Prostate gland (tissue), 2 donors: ENCODE results near the gene RPL39L. TPM values are rescaled to one million over a fixed set of nuclear protein-coding genes. Genes with fewer than 3 reads are reported as not detected.

Experiments
- DNase-seq: peaks from one replicate; pipeline ENCODE4 v3.0.0-alpha.2; 2019; ENCODE audit warnings: low spot score
- H3K27ac ChIP-seq, 2 donors: fragments of 200-600 bp; sonication (generic); 2 replicates each; pipeline ENCODE4 v1.5.1; 2017 to 2019
- H3K27me3 ChIP-seq: fragments of 200-600 bp; sonication (generic); replicated peaks from 2 replicates; pipeline ENCODE4 v1.5.1; 2019; ENCODE audit not compliant: insufficient read depth
- H3K36me3 ChIP-seq, 2 donors: fragments of 200-600 bp; sonication (generic); 1 replicate in 1 of 2; 2 replicates in 1 of 2; pipeline versions ENCODE4 v1.5.1 to v1.8.1; 2017 to 2019
- H3K4me1 ChIP-seq: fragments of 200-600 bp; sonication (generic); replicated peaks from 2 replicates; pipeline ENCODE4 v1.5.1; 2019
- H3K4me3 ChIP-seq, 2 donors: fragments of 200-600 bp; sonication (generic); 2 replicates each; pipeline ENCODE4 v1.5.1; 2017 to 2019
- H3K9me3 ChIP-seq: fragments of 200-600 bp; sonication (generic); 2 replicates; pipeline ENCODE4 v1.5.1; 2017
- CTCF ChIP-seq, 4 experiments: fragments of 200-600 bp in 2 of 4; fragments of 450-650 bp in 2 of 4; sonication (generic) in 2 of 4; IDR thresholded peaks; 1 replicate in 3 of 4; 2 replicates in 1 of 4; pipeline ENCODE4 v1.5.1; 2016 to 2019; ENCODE audit warnings: antibody characterized with exemption in 4 of 4, mild to moderate bottlenecking in 2 of 4, moderate library complexity in 2 of 4
- POLR2A ChIP-seq: fragments of 450-650 bp; IDR thresholded peaks from one replicate; pipeline ENCODE4 v1.6.1; 2016; ENCODE audit warnings: antibody characterized with exemption, mild to moderate bottlenecking
- POLR2AphosphoS5 ChIP-seq: sonication (generic); formaldehyde crosslinking; IDR thresholded peaks from one replicate; pipeline ENCODE4 v1.6.1; 2017; ENCODE audit warnings: antibody characterized with exemption
- WGBS: methylation state at CpG from one replicate; pipeline ENCODE4 v1.1.5; 2018; 5-methylcytosine and 5-hydroxymethylcytosine counted together
- intact Hi-C: fragments of 100-400 bp; cut with DNase I; formaldehyde crosslinking; loops from one replicate; pipeline ENCODE4 v1.14.2; 2022
- total RNA-seq, 2 donors: library from RNA; depleted of rRNA; stranded (reverse); fragments of >200 nt; gene quantifications; one replicate each; pipeline ENCODE4 v1.1.0, GENCODE V29; 2016

The RPL39L gene
- total RNA-seq, 2 donors from 2014 or later = 27.5 to 57.9 TPM

GRCh38 chr3:187107989-187108388 is 31.3 kb downstream of the RPL39L start:
- Histone ChIP-seq H3K4me3 (no peak overlapping the region), H3K4me1 (no peaks in the 10 kb centered on the region), H3K27ac (no peak overlapping the region), H3K27me3 (no peaks in the 10 kb centered on the region), H3K9me3 (no peaks in the 10 kb centered on the region), H3K36me3 (no peaks in the 10 kb centered on the region)
- WGBS = 80% methylated on average over 3 of the region's 3 CpGs
- TF ChIP-seq POLR2A (no peak), POLR2AphosphoS5 (no peak), CTCF (IDR thresholded peaks at IDR 0.05) (no peak)
- intact Hi-C loops = no loop called here
- DNase-seq = no peak

DNA sequence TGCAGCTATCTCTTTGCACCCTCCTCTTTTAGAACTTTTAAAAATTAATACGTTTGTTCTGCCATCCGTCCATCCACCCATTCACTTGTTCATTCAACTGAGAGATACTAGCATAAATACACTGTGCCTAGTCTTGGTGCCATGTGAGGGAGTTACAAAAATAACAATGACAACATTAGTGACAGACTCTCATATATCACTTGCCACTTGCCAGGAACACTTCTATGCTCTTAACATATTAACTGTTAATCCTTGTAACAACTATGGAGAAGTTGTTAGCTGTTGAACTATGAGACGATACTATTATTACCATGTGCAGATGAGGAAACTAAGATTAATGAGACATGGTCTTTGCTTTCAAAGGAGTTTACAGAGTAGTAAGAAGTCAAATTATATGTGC is 33.6 kb downstream of the RPL39L start:
- intact Hi-C loops = no loop called here
- WGBS = 86% methylated on average over 3 of the region's 3 CpGs
- H3K9me3 ChIP-seq = no peaks in the 10 kb centered on the region
- no peaks in the 10 kb centered on the region for H3K4me1 ChIP-seq
- no peaks in the 10 kb centered on the region for H3K27me3 ChIP-seq
- no peaks in the 10 kb centered on the region for H3K36me3 ChIP-seq
- DNase-seq = no peak
- H3K4me3 ChIP-seq = no peak overlapping the region
- TF ChIP-seq POLR2A (no peak), CTCF (IDR thresholded peaks at IDR 0.05) (no peak), POLR2AphosphoS5 (no peak)
- H3K27ac ChIP-seq = no peak overlapping the region

DNA sequence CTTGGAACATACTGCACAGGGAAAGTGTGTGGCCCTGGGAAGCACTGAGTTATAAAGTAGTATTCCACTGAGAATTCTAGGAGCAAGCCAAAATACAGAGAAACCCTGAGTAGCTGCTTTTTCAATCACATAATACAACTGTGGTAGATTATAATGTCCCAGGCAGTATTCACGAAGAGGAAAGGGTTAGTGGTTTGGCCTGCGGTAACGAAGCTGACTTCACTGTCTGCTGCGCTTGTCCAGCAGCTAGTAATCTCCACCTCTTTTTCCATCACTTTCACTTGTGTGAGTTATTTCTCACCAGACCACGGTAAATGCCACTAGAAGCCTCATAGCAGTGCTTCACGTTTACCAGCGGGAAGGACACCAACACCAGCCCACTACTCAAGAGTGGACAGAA is 34.4 kb downstream of the RPL39L start:
- no peak for TF ChIP-seq POLR2A
- TF ChIP-seq POLR2AphosphoS5 = no peak
- no peak for TF ChIP-seq CTCF (IDR thresholded peaks at IDR 0.05)
- 80% methylated on average over 7 of the region's 7 CpGs for WGBS
- Histone ChIP-seq H3K36me3 (no peaks in the 10 kb centered on the region), H3K27ac (no peak overlapping the region), H3K27me3 (no peaks in the 10 kb centered on the region), H3K4me3 (no peak overlapping the region), H3K9me3 (no peaks in the 10 kb centered on the region), H3K4me1 (no peaks in the 10 kb centered on the region)
- no peak for DNase-seq
- intact Hi-C loops = no loop called here

DNA sequence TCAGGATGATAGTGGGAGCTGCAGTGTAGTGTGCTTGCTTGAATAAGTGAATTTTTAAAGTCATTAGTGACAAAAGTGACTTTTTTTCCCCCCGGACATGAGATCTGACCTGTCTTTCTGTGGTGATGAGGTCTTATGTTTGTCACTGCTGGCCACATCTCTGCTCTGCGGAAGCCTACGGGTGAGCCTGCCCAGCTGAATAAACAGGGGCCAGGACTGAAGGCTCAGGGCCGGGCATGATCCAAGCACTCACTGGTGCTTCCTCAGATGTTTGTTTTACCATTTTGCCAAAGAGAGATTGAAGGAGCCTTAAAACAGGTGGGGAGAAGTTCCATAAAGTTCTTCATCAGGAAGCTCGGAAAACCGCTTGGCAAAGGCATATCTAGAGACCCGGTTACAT is 35.0 kb downstream of the RPL39L start:
- DNase-seq = no peak
- WGBS = 76% methylated on average over 7 of the region's 7 CpGs
- H3K27ac ChIP-seq = no peak overlapping the region
- no peaks in the 10 kb centered on the region for H3K9me3 ChIP-seq
- intact Hi-C loops = no loop called here
- H3K27me3 ChIP-seq = no peaks in the 10 kb centered on the region
- no peaks in the 10 kb centered on the region for H3K36me3 ChIP-seq
- no peaks in the 10 kb centered on the region for H3K4me1 ChIP-seq
- no peak overlapping the region for H3K4me3 ChIP-seq
- TF ChIP-seq POLR2AphosphoS5 (no peak), POLR2A (no peak), CTCF (IDR thresholded peaks at IDR 0.05) (no peak)

DNA sequence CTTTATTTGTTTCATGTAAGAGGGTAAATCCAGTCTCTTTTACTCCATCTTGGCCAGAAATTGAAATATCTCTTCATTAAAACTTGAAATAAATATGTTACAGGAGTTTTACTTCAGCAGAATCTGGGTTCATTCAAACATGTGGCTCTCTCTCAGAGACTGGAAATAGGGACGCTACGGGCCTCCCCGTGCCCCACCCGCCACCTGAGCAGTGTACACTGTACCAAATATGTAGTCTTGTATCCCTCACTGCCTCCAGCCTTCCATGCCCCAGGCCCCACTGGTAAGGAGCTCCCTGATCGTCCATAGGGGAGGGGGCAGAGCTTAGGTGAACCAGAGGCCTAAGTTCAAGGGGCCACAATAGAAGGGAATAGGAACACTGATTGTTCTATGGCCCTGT is 36.0 kb downstream of the RPL39L start:
- Histone ChIP-seq H3K27ac (no peak overlapping the region), H3K27me3 (no peaks in the 10 kb centered on the region), H3K9me3 (no peaks in the 10 kb centered on the region), H3K36me3 (no peaks in the 10 kb centered on the region), H3K4me1 (no peaks in the 10 kb centered on the region), H3K4me3 (no peak overlapping the region)
- 94% methylated on average over 5 of the region's 5 CpGs for WGBS
- DNase-seq = no peak
- intact Hi-C loops = no loop called here
- TF ChIP-seq POLR2AphosphoS5 (no peak), CTCF (IDR thresholded peaks at IDR 0.05) (no peak), POLR2A (no peak)
